Islet precursor cell (in vitro differentiated cells): ENCODE measurements around the gene HLF.
A peak's percentile ranks its signal among the peaks of the same experiment; 100 is the strongest.

ENCODE experiments used
- DNase-seq: peaks from one replicate; pipeline ENCODE4 v3.0.0-alpha.2; 2018

Gene HLF, protein sequence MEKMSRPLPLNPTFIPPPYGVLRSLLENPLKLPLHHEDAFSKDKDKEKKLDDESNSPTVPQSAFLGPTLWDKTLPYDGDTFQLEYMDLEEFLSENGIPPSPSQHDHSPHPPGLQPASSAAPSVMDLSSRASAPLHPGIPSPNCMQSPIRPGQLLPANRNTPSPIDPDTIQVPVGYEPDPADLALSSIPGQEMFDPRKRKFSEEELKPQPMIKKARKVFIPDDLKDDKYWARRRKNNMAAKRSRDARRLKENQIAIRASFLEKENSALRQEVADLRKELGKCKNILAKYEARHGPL

DNA sequence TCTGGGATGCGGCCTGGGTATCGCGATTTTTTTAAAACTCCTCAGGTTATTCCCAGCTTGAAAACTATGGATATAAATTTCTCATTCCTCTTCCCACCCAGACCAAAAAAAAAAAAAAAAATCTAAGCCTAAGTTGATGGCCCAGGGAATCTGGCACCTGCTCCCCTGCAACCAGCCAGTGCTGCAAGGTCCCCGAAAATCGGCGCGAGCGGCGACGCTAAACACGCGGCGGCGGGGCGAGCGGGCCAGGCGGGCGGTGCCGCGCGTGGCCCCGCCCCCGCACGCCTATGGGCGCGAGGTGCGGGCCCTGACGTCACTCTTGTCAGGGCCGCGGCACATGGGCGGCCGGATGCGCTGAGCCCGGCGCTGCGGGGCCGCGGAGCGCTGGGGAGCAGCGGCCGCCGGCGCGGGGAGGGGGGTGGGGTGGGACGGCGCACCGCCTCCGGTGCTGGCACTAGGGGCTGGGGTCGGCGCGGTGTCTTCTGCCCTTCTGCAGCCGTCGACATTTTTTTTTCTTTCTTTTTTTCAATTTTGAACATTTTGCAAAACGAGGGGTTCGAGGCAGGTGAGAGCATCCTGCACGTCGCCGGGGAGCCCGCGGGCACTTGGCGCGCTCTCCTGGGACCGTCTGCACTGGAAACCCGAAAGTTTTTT is at the start of gene HLF:
HLF (plus strand) TSS at position 316 of the 654 bp plus-strand sequence. CDS start 525 bp downstream, outside the sequence.
- peak; percentile 75 for DNase-seq

DNA sequence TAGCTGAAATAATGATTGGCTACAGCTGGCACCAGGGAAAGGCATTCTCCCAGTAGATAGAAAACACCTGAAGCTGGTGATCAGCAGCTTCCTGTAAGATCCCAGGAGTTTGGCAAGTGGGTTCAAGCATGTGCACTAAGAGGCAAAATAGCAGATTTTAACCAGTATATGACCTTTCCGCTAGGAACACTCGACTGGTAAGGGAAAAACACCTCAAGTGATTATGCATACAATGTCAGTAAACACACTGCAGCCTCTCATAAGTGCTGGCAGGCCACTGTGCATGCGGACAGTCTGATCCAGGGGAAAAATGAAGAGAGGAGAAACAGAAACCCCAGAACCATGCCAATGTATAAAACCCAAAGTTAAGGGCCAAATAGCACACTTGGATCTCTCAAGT is 49.0 kb upstream of the HLF start:
- no peak for DNase-seq

DNA sequence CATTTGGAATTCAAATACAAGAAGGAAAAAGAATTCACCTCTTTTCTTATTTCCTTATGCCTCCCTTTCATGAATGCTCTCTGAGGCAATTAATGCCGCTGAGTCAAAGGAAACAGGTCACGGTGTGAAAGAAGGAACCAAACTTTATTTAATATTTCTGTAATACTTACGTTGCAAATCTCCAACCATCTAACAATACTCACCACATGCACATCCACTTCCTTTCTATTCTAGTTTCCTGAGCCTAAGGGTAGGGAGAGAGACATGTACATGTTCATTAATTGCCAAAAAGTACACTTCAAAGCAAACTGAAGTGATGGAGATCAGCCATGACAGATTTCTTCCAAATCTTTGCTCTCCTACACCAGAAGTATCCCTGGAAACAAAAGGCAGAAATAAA is 47.9 kb upstream of the HLF start:
- DNase-seq, result no peak

DNA sequence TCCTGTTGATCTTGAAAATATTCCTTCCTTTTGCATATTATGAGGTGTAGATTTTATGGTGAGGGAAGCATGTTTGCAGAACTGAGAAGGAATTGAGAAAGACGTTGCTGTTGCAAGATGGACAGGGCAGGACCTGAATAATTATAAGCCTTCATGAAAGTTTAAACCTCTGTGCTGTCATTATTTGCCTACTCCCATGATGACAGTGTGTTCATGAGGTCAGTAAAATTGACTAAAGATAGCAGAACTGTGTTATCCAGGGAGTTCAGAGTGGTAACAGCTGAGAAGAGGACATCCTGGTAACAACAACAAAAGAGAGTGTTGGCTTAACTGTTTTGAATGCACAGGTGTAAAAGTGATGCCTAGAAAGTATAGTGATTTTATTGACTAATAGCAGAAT is 45.3 kb upstream of the HLF start:
- no peak for DNase-seq

DNA sequence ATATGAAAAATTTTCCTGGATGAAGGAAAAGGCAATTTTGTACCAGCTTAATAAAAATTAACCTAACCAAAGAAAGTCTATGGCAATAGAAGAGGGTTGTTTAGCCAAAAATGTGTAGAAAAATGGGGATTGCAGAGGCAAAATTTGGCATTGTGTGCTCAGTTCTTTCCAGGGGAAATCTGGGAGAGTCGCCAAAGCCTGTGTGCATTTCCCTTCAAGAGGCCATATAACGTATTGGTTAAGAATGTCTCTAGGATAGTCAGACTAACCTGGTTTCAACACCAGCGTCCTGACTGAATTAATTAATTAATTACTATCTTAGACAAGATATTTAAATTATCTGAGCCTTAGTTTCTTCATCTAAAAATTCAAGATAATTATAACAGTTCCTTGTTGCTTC is 44.8 kb upstream of the HLF start:
- no peak for DNase-seq

DNA sequence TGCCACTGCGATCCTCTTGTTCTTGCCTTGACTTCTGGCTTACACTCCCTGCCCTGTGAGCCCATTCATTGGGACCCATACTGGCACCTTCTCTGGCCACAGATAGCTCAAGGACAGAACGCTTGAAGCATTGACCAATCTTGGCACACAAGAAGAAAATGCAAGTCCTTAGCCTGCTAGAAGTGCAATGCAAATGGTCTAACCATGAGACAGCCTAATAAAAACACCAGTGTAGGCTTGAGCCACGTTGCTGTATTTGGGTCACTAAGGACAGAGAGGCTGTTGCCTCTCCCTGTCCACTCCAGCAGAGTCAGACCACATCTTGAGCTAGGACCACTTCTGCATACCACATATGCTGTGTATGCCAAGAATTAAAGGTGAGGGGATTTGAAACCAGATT is 41.2 kb upstream of the HLF start:
- no peak for DNase-seq

DNA sequence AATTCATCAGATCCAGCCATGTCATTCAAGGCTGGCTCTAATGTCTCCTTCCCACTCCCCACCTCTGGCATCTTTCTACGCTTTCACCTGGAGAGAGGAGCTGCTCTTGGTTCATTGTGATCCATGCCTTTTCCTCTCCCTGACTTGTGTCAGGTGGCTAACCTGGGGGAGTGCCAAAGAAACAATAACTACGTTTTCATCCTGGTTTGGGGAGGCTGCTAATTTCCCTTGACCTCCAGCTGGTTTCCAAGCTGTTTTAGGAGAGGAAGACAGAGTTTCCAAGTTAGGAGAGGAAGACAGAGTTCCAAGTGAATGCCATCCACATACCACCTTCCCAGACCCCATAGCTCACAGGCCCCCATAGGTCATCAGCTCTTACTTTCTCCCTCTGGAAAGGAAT is 40.0 kb upstream of the HLF start:
- no peak for DNase-seq

DNA sequence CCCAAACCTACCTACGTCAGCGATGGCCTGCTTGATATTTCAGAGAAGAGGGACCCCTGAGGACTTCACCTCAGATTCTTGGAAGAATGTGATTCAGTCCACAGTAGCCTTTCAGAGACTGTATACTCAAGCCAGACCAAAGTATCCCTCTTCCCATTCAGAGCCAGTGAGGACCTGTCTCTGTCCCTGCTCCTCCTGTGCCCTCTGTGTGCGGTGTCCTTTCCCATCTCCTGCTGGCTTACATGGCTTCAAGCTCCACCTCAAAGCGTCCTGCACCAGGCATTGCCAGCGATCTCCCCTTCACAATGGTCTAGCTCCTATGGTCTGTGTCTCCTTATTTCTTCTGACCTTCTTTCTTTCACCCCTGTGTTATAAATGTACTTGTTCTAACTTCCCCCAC is 39.5 kb upstream of the HLF start:
- DNase-seq, result no peak

DNA sequence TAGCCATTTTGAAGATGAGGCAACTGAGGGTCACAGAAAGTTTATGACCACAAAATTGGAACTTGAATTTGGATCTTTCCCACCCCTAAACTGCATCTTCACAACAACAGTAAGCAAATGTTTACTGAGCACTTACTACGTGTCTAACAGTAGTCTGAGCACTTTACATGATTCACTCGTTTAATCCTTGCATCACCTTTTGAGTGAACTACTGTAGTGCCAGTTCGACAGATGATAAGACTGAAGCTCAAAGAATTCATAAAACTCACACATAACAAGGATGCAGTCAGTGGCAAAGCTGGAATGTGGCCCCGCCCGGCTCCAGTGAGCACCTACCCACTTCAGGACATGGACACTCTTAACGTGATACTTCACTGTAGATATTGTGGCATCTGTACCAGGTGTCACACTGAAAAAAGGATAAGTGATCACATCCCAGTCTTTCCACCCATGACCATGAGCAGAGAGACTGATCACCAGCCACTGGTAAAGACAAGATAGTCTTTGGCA is 36.0 kb upstream of the HLF start:
- no peak for DNase-seq

DNA sequence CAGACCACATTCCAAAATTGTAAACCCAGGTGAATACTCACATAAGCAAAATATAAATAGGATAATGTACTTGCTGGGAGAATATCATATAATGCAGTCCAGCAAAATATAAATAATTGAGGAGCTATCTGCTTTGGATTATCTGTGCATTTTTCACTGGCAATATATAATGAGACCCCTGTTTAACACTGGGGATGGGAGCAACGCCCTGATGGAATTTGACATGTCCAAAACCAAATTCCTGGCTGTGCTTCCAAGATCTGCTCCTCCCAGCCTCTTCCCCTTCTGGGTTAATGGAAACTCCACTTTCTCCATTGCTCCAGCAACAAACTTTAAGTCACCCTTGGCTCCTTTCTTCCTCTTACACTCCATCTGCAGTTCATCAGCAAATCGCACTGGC is 35.5 kb upstream of the HLF start:
- no peak for DNase-seq

DNA sequence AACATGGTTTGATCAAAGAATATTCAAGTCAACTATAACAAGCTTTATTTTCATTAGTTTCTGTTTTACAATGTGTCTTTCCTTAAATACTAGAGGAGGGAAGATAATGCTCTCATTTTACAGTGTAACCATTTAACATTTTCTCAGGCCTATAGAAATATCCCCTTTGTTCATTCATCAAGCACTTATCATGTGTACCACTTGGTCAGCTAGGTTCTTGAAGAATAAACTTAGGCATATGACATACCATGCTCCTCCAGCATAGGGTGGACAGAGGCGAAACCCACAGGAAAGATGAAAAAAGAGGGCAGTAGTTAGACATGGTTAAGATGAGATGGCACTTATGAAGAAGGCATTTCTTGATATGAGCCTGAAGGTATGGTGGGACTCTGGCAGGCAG is 34.0 kb upstream of the HLF start:
- no peak for DNase-seq

DNA sequence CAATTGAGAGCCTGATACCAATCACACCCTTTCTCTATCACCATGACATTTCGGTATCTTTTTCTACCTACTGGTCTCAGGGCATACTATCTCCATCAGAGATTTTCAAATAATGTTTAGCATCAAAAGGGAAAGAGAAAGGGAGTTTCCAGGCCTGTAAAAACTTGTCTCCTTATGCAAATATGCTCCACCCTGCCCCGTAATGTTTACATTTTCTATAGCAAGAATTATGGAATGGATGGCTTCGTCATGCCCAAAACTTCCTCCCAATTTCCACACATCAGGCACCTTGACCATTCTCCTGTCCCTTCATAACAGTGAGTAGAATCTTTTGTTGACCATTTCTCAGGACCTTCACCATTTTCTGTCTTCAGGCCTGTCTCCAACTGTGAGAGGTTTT is 30.9 kb upstream of the HLF start:
- no peak for DNase-seq

DNA sequence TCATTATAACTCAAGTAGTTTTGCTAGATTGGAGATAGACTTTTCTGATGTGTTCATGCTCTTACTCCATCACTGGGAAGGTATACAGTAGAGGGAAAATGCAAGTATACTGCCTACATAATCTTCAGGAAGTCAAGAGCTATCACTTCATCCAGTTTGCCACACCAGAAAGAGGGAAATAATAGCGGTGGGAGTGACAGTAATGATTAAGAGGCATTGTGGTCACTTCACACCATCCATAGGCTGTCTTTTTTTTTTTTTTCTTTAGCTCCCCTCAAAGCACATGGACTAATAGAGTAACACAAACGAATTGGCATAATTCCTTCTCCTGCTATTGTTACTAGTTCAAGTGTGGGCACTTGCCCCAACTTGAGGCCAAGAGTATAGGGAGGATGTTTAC is 28.4 kb upstream of the HLF start:
- no peak for DNase-seq

DNA sequence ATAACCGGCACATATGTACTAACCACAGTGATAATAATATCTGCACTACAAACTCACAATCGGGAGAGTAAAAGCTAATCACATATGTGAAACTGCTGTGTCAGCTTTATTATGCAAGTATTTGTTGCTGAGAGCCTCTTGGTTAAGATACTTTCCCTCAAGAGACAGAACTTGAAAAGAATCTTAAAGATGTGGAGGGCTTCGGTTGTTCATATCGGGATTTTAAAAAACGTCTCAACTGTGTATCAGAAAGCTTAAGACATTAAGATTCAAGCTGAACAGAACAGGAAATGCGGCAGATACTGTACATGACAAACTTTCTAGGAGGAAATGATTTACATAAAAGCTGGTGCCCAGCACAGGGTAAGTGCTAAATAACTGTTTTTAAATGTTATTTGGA is 27.5 kb upstream of the HLF start:
- no peak for DNase-seq

DNA sequence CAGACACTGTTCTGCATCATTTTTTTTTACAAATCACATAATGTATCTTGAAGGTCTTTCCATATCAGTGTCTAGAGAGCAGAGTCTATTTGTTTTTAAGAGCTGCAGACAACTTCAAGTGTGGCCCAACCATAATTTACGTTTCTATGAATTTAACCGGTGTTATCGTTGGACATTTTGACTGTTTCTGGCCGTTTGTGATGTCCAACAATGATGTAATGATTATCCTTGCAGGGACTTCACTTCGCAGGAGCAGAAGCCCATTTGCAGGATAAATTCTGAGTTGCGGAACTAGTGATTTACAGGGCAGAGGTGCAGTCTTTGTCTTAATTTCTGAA is 26.9 kb upstream of the HLF start:
- no peak for DNase-seq

DNA sequence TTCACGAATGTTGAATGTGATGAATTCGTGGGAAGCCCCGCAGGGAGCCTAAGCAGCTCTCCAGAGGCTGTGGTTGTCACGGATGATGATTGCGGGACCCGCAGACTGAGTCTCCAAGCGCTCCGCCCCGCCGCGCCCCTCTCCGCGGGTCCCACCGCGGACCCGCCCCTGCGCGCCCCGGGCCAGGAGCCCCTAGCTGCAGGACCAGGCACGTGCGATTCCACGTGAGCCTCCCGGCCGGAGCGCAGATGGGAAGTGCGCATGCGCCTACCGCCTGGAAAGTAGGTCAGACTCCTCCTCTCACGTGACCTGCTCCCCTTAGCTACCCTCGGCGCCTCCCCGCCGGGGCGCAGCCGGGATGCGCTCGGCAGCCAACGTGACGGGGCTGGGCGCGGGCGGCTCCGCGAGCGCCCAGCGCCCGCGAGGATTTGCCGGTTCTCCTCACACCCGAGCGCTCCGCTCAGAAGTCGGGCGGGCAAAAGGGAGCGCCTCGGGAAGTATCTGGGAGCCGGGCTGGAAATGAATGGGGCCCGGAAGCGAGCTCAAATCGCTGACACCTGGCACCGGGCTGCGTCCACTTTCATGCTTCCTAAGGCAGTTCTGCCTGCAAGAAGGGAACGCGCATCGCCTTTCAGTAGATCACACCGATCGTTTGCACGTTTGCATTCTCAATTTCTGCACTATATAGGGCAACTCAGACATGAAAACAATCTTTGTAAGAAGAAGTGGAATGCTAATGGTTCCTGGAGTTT is 26.4 kb upstream of the HLF start:
- peak; percentile 97 for DNase-seq

DNA sequence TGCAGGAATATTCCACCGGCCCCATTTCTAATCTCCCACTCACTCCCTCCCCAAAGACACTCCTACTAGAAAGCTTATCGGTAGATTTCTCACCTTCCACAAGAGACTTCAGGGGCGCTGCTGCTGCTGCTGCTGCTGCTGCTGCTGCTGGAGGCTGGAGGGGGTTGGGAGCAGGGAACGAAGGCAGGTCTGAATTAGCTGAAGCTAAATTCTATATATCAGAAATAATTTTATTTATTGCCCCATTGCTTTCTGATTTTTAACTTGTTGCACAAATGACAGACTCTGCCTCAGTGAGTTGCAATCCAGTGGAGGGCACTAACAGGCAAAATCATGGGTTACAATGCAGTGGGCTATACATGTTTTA is 25.8 kb upstream of the HLF start:
- DNase-seq, result peak; percentile 63

DNA sequence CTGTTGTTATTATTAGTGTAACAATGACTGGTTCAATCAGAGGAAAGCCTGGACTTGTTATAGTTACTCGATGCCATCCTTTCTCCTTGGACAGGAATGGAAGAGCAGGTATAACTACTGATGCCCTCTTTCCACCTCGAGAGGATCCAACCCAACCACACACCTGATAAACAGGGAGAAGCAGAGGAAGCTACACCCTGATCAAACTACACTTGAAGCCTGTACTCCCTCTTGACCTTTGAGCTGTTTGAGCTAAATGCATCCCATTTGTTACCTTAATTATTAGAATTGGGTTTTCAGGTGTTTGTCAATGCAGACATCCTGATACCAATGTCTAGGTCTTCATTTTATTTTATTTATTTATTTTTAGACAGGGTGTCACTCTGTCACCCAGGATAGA is 23.7 kb upstream of the HLF start:
- no peak for DNase-seq

DNA sequence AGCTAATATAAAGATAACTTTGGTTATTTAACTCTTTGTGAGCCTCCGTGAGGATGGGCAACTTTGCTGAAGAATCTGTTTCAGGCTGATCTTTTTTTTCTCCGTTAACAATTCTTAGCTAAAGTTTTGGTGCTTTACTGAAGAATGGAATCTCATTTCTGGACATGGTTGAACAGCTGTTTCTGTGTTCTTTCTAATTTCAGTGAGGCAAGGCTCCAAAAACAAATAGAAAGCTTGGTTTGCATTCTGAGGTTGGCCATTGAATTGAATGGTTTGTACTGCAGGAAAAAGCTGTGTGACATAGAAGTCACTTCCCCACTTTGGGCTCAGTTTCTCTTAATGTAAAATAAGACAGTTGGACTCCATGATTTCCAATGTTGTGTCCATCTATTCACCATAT is 22.3 kb upstream of the HLF start:
- DNase-seq, result no peak

DNA sequence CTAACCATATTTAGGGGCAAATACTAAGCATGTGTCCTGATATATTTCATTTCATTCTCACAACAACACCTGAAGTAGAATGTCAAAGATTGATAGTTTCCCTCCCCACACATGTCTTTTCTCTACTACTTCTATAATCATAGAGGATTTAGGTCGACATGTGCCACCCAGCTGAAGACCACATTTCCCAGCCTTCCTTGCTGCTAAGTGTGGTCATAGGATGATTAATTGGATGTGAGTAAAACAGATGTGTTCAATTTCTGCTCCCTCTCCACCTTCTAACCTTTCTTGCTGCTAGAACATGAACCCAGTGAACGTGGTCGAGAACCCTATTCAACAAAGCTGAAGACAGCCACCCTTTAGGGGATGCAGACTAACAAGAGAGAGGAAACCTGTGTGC is 18.8 kb upstream of the HLF start:
- no peak for DNase-seq

DNA sequence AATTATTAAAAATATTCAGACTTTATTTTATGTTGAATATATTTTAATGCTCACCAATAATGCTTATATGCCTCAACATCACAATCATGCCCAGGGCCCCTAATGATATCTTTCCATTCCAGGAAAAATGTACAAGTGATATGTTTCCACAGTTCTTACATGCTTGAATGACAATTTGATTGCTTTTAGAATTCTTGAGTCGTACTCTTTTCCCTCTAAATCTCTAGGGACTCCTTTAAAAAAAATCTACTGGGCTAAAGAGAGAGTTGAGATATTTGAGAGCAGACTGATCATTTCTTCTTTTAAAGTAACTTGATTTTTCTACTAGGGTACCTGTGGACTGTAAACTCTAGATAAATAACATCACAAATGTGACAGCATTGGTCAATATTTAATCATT is 18.2 kb upstream of the HLF start:
- no peak for DNase-seq

DNA sequence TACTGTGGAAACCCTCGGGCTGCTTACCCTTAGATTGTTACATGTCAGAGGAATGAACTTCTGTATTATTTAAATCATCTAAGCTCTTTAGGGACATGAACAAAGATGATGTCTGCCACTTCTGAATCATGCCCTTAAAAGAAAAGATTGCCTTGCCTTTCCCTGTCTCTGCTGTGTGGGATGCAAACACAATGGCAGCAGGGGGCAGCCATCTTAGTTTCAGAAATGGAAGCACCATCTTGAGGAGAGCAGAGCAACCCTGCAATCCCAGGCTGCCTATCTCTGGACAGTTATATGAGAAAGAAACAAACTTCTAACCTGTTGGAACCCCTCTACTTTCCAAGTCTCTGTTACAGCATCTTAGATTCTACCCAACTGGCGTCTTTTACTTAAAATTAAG is 16.7 kb upstream of the HLF start:
- DNase-seq, result no peak

DNA sequence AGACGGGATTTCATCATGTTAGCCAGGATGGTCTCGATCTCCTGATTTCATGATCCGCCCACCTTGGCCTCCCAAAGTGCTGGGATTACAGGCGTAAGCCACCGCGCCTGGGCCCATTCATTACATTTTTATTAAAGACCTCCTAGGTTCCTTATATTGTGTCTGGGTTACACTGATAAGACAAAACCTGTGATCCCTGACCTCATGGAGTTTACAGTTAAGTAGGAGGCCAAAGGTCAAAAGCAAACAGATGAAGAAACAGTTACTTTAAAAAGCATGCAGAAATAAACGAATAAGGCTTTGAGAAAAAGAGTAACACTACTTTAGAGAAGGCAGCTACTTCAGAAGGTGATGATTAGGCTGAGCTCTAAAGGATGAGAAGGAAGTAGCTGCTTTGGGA is 14.9 kb upstream of the HLF start:
- no peak for DNase-seq

DNA sequence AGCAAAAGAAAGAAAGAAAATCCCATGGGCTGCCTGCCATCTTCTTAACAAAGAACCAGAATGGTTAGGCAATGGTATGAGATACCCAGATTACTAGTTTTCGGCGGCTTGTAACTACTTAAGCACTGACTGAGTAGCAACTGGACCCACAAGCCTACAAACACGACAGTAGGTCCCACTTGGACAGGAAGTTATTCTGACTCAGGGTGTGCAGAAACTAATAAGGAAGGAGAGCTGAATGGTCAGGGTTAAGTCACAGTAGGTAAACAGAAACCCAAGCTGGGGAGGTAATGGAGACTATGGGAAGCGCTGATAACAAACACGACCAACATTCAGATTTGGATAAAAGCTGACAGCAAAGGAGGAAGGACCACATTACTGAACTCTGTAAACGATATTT is 10.4 kb upstream of the HLF start:
- DNase-seq, result no peak
